Subcutaneous preadipocyte (primary cell): ENCODE measurements around the gene XRCC3. TPM values are rescaled to one million over a fixed set of nuclear protein-coding genes. Genes with fewer than 3 reads are reported as not detected.

ENCODE experiments used
- small RNA-seq: library from RNA; depleted of rRNA; stranded (forward); fragments of <200 nt; gene quantifications from one replicate; pipeline ENCODE3, GENCODE V24; 2012
- total RNA-seq: library from RNA; depleted of rRNA; stranded (reverse); fragments of >200 nt; gene quantifications from 2 replicates; pipeline ENCODE4 v1.2.3, GENCODE V29; 2012

The XRCC3 gene
- total RNA-seq, result 18.4 and 26.2 TPM in 2 replicates

GRCh38 chr14:103715052-103716000 is at the start of gene XRCC3, which contains the start of gene ZFYVE21:
Gene XRCC3 (minus strand): TSS chr14:103715451. CDS start chr14:103711087, 4,364 bp downstream.
Gene ZFYVE21 (plus strand): TSS chr14:103715810. CDS start chr14:103715842, 32 bp downstream.

Small RNA genes lying within 50 kb of the gene (small RNA-seq; reads per million reads assigned to genes)
- not detected for gene RF00019

Other genes starting within 250 kb of the XRCC3 start
- 9.2 and 13.7 TPM in 2 replicates for gene CKB, start 192.6 kb downstream of the XRCC3 start, total RNA-seq
- gene TRMT61A, start 186.3 kb downstream of the XRCC3 start, total RNA-seq, result 11.0 and 14.3 TPM in 2 replicates
- gene BAG5, start 152.8 kb downstream of the XRCC3 start, total RNA-seq, result 21.7 and 29.7 TPM in 2 replicates
- gene COA8, start 152.5 kb downstream of the XRCC3 start, total RNA-seq, result 18.0 and 18.4 TPM in 2 replicates
- gene KLC1, start 86.2 kb downstream of the XRCC3 start, total RNA-seq, result 123 and 171 TPM in 2 replicates
- gene ZFYVE21, start 359 bp upstream of the XRCC3 start, total RNA-seq, result 39.5 and 42.3 TPM in 2 replicates
- 2.3 and 3.3 TPM in 2 replicates for gene PPP1R13B, start 132.1 kb upstream of the XRCC3 start, total RNA-seq
- gene TDRD9, start 213.0 kb upstream of the XRCC3 start, total RNA-seq, result 0.39 and 0.73 TPM in 2 replicates
- not detected in 2 replicates for gene RD3L, start 227.1 kb upstream of the XRCC3 start, total RNA-seq